H1 (cell line): ENCODE data around the gene ARHGAP6. TPM values are rescaled to one million over a fixed set of nuclear protein-coding genes. Genes with fewer than 3 reads are reported as not detected.

Experiments used
- CTCF ChIA-PET: fragments of 300-600 bp; sonication (Branson Sonifier 250); formaldehyde crosslinking; loops from one replicate; lab custom pipeline; 2021; ENCODE audit not compliant: partially characterized antibody; lab: Charles Lee
- POLR2A ChIA-PET: fragments of 300-600 bp; sonication (Branson Sonifier 250); formaldehyde crosslinking; loops from one replicate; lab custom pipeline; 2021; ENCODE audit warnings: inconsistent platforms; ENCODE audit not compliant: partially characterized antibody; lab: Charles Lee
- DNase-seq, 2 experiments: peaks; one replicate each; pipeline versions ENCODE4 v3.0.0 to v3.0.0-alpha.2; 2010 to 2022; ENCODE audit warnings: low spot score in 2 of 2, low read depth in 1 of 2, mixed read lengths in 1 of 2
- FAIRE-seq: peaks from 2 replicates; lab custom pipeline; 2011; peaks lifted over from hg19 to GRCh38; lab: Jason Lieb, UNC
- H2AFZ ChIP-seq: 2 replicates; pipeline ENCODE4 v1.8.1; 2012; ENCODE audit warnings: low read length, inconsistent platforms
- H2AK5ac ChIP-seq: 2 replicates; pipeline ENCODE4 v1.6.1; 2013; ENCODE audit warnings: low read depth, low read length
- H2BK120ac ChIP-seq: replicated peaks from 2 replicates; pipeline ENCODE3; 2013; ENCODE audit warnings: low read depth, low read length, inconsistent platforms
- H2BK12ac ChIP-seq: 2 replicates; pipeline ENCODE4 v1.6.1; 2013; ENCODE audit warnings: low read depth, low read length
- H2BK15ac ChIP-seq: 2 replicates; pipeline ENCODE4 v1.6.1; 2013; ENCODE audit warnings: low read length
- H2BK20ac ChIP-seq: 2 replicates; pipeline ENCODE4 v1.6.1; 2013; ENCODE audit warnings: low read length
- H2BK5ac ChIP-seq: 2 replicates; pipeline ENCODE4 v1.6.1; 2013; ENCODE audit warnings: low read depth, low read length
- H3K14ac ChIP-seq: 2 replicates; pipeline ENCODE4 v1.6.1; 2013; ENCODE audit warnings: inconsistent platforms; ENCODE audit not compliant: insufficient read length
- H3K18ac ChIP-seq: 2 replicates; pipeline ENCODE4 v1.6.1; 2013; ENCODE audit warnings: low read length; ENCODE audit errors: extremely low read depth
- H3K23ac ChIP-seq: 2 replicates; pipeline ENCODE4 v1.6.1; 2013; ENCODE audit warnings: inconsistent platforms; ENCODE audit not compliant: insufficient read length
- H3K23me2 ChIP-seq: 2 replicates; pipeline ENCODE4 v1.6.1; 2013; ENCODE audit warnings: low read depth, low read length
- H3K27ac ChIP-seq: 2 replicates; pipeline ENCODE4 v1.6.1; 2011; ENCODE audit warnings: low read depth, low read length, inconsistent platforms
- H3K27me3 ChIP-seq, 4 experiments: replicated peaks in 1 of 4; 1 replicate in 1 of 4; 2 replicates in 3 of 4; pipeline versions ENCODE4 v1.6.1 to v1.8.1; 2011 to 2013; ENCODE audit warnings: low read length in 3 of 4, mild to moderate bottlenecking in 3 of 4, inconsistent platforms in 2 of 4, mixed read lengths in 2 of 4, moderate library complexity in 1 of 4; ENCODE audit not compliant: control insufficient read depth in 3 of 4, insufficient read depth in 3 of 4; ENCODE audit errors: extremely low read depth in 1 of 4
- H3K36me3 ChIP-seq, 4 experiments: 2 replicates each; pipeline versions ENCODE4 v1.6.1 to v1.8.1; 2011 to 2013; ENCODE audit warnings: mild to moderate bottlenecking in 4 of 4, low read length in 3 of 4, moderate library complexity in 2 of 4, control low read depth in 1 of 4, inconsistent platforms in 1 of 4; ENCODE audit not compliant: insufficient read depth in 4 of 4, control insufficient read depth in 2 of 4
- H3K4ac ChIP-seq: replicated peaks from 2 replicates; pipeline ENCODE3; 2013; ENCODE audit warnings: low read length, low read depth, mixed read lengths, inconsistent platforms; ENCODE audit not compliant: insufficient read length
- H3K4me1 ChIP-seq, 4 experiments: replicated peaks in 1 of 4; 1 replicate in 1 of 4; 2 replicates in 3 of 4; pipeline versions ENCODE4 v1.6.1 to v1.8.1; 2011 to 2013; ENCODE audit warnings: low read length in 3 of 4, inconsistent platforms in 2 of 4, mixed read lengths in 1 of 4; ENCODE audit not compliant: insufficient read depth in 4 of 4, control insufficient read depth in 3 of 4
- H3K4me2 ChIP-seq, 2 experiments: 2 replicates each; pipeline versions ENCODE4 v1.6.1 to v1.8.1; 2011 to 2013; ENCODE audit warnings: low read depth in 2 of 2, low read length in 2 of 2, control low read depth in 1 of 2, inconsistent platforms in 1 of 2, mild to moderate bottlenecking in 1 of 2; ENCODE audit not compliant: insufficient read depth in 1 of 2
- H3K4me3 ChIP-seq, 4 experiments: fragments of 200-600, 300-600 bp in 1 of 4; sonication (generic), shearing (Covaris generic), sonication (Bioruptor Twin) in 1 of 4; 2 replicates each; pipeline versions ENCODE4 v1.5.1 to v1.8.1; 2011 to 2016; ENCODE audit warnings: low read length in 4 of 4, low read depth in 3 of 4, control low read depth in 2 of 4, inconsistent platforms in 2 of 4, mild to moderate bottlenecking in 2 of 4, mixed read lengths in 1 of 4, moderate library complexity in 1 of 4; ENCODE audit not compliant: insufficient read depth in 2 of 4; ENCODE audit errors: extremely low read depth in 1 of 4
- H3K56ac ChIP-seq: replicated peaks from 2 replicates; pipeline ENCODE3; 2013; ENCODE audit warnings: low read depth, mild to moderate bottlenecking, mixed read lengths, low read length, inconsistent platforms; ENCODE audit not compliant: insufficient read length
- H3K79me1 ChIP-seq: 2 replicates; pipeline ENCODE4 v1.6.1; 2013; ENCODE audit warnings: low read depth, low read length, control low read depth
- H3K79me2 ChIP-seq, 2 experiments: 2 replicates each; pipeline versions ENCODE4 v1.6.1 to v1.8.1; 2012 to 2013; ENCODE audit warnings: low read length in 2 of 2, mild to moderate bottlenecking in 2 of 2, inconsistent platforms in 1 of 2; ENCODE audit not compliant: insufficient read depth in 2 of 2, control insufficient read depth in 1 of 2
- H3K9ac ChIP-seq, 4 experiments: replicated peaks in 1 of 4; 1 replicate in 1 of 4; 2 replicates in 3 of 4; pipeline versions ENCODE4 v1.6.1 to v1.8.1; 2011 to 2013; ENCODE audit warnings: low read depth in 3 of 4, low read length in 3 of 4, control low read depth in 2 of 4, mild to moderate bottlenecking in 2 of 4, moderate library complexity in 2 of 4, inconsistent platforms in 1 of 4; ENCODE audit errors: extremely low read depth in 1 of 4
- H3K9me3 ChIP-seq, 2 experiments: 2 replicates each; pipeline versions ENCODE4 v1.6.1 to v1.8.1; 2012 to 2013; ENCODE audit warnings: mild to moderate bottlenecking in 2 of 2, moderate library complexity in 2 of 2, control low read depth in 1 of 2, inconsistent platforms in 1 of 2, low read depth in 1 of 2, low read length in 1 of 2, mixed read lengths in 1 of 2; ENCODE audit not compliant: insufficient read depth in 2 of 2
- H4K20me1 ChIP-seq, 2 experiments: replicated peaks in 1 of 2; 2 replicates each; pipeline versions ENCODE3 to v1.8.1; 2011 to 2013; ENCODE audit warnings: inconsistent platforms in 2 of 2, low read length in 2 of 2, mild to moderate bottlenecking in 1 of 2; ENCODE audit not compliant: insufficient read depth in 2 of 2, control insufficient read depth in 1 of 2
- H4K5ac ChIP-seq: 2 replicates; pipeline ENCODE4 v1.6.1; 2013; ENCODE audit warnings: low read length, low read depth, mixed read lengths, inconsistent platforms; ENCODE audit not compliant: insufficient read length
- H4K8ac ChIP-seq: 2 replicates; pipeline ENCODE4 v1.8.0; 2013; ENCODE audit warnings: mild to moderate bottlenecking, moderate library complexity, low read length, inconsistent platforms; ENCODE audit not compliant: insufficient read depth; ENCODE audit errors: extremely low read depth
- H4K91ac ChIP-seq: replicated peaks from 2 replicates; pipeline ENCODE3; 2013; ENCODE audit warnings: low read length, mixed read lengths, inconsistent platforms; ENCODE audit not compliant: insufficient read length
- CBX5 ChIP-seq: fragments of 300-800, 300-1000 bp; sonication (generic); IDR thresholded peaks from 2 replicates; pipeline ENCODE4 v1.7.1; 2016; ENCODE audit warnings: antibody characterized with exemption, low read length, low read depth
- CBX8 ChIP-seq: fragments of 300-800, 300-1000 bp; sonication (generic); IDR thresholded peaks from 2 replicates; pipeline ENCODE4 v1.7.1; 2016; ENCODE audit warnings: low read depth, low read length, borderline replicate concordance
- E2F6 ChIP-seq: IDR thresholded peaks from 2 replicates; pipeline ENCODE4 v1.6.1; 2012; ENCODE audit warnings: inconsistent platforms
- HDAC6 ChIP-seq: IDR thresholded peaks from one replicate; pipeline ENCODE4 v1.7.1; 2012; ENCODE audit warnings: low read depth, mild to moderate bottlenecking, inconsistent platforms, low read length, moderate library complexity
- JUN ChIP-seq: IDR thresholded peaks from 2 replicates; pipeline ENCODE4 v1.6.1; 2011; ENCODE audit warnings: low read depth, mild to moderate bottlenecking, improper control_type of control experiment, low read length
- NANOG ChIP-seq: IDR thresholded peaks from 2 replicates; pipeline ENCODE4 v1.6.1; 2011; ENCODE audit warnings: low read length, low read depth, mild to moderate bottlenecking, inconsistent platforms; ENCODE audit not compliant: insufficient read depth, poor library complexity, severe bottlenecking
- POLR2A ChIP-seq, 2 experiments: IDR thresholded peaks; 1 replicate in 1 of 2; 2 replicates in 1 of 2; pipeline ENCODE4 v1.6.1; 2011; ENCODE audit warnings: low read depth in 2 of 2, low read length in 2 of 2, mild to moderate bottlenecking in 2 of 2; ENCODE audit errors: control extremely low read depth in 1 of 2
- SIRT6 ChIP-seq: IDR thresholded peaks from one replicate; pipeline ENCODE4 v1.7.1; 2012; ENCODE audit warnings: low read length, inconsistent platforms
- SP1 ChIP-seq: IDR thresholded peaks from 2 replicates; pipeline ENCODE4 v1.6.1; 2011; ENCODE audit warnings: low read depth, low read length
- WGBS, 2 experiments: shearing (Covaris generic) in 1 of 2; methylation state at CpG; one replicate each; pipeline versions ENCODE4 v1.1.6 to v1.1.7; 2013 to 2015; ENCODE audit warnings: low lambda C conversion rate in 2 of 2, mixed read lengths in 2 of 2, inconsistent platforms in 1 of 2, low coverage in 1 of 2, missing lambda C conversion rate in 1 of 2; ENCODE audit not compliant: insufficient replicate concordance in 2 of 2, insufficient coverage in 1 of 2, insufficient read length in 1 of 2; ENCODE audit errors: extremely low coverage in 1 of 2, missing lambda C conversion rate in 1 of 2; 5-methylcytosine and 5-hydroxymethylcytosine counted together
- polyA plus RNA-seq, 7 experiments: library from polyadenylated mRNA; depleted of rRNA in 3 of 7; stranded (reverse) in 5 of 7; unstranded in 2 of 7; fragments of >200 nt in 5 of 7; fragments of 200-250 nt in 2 of 7; gene quantifications; 1 replicate in 5 of 7; 2 replicates in 1 of 7; 4 replicates in 1 of 7; pipeline versions ENCODE4 v1.2.1 to v1.2.3, GENCODE V29; 2011 to 2013; ENCODE audit warnings: missing spikeins in 2 of 7, mixed read lengths in 2 of 7
- total RNA-seq: library from RNA; stranded (reverse); fragmentation: NEBNext Ultra II Directional; extraction: Animal tissue kit (Norgen Biotek cat#: 25700); gene quantifications from 2 replicates; pipeline ENCODE4 v1.2.1, GENCODE V29; 2021

The ARHGAP6 gene
- total and polyA plus RNA-seq, 2 of the 8 experiments (the other 6 are each of a cell fraction or from before 2014, with no cell fraction given): 0.35 to 0.82 TPM

GRCh38 chrX:11103006-11103405 lies 562.7 kb downstream of the ARHGAP6 start:
- H2BK15ac ChIP-seq: no peak overlapping the region
- POLR2A ChIA-PET: no interaction called here
- 91% methylated on average over 3 of the region's 3 CpGs; no CpG with 5 or more reads in 1 of the 2 experiments for WGBS, 2 experiments

More at GRCh38 chrX:11103006-11103405, 562.7 kb downstream of the ARHGAP6 start:
- Histone ChIP-seq H3K4me1 (no peaks in the 10 kb centered on the region; a peak in 1 of 7 replicates), H3K9ac (no peak overlapping the region), H3K18ac (no peak overlapping the region), H3K4ac (no peak overlapping the region), H4K91ac (no peak overlapping the region), H2BK120ac (no peak overlapping the region), H3K14ac (no peak overlapping the region), H3K79me1 (no peaks in the 10 kb centered on the region), H3K23ac (no peak overlapping the region), H3K23me2 (no peaks in the 10 kb centered on the region), H3K36me3 (no peaks in the 10 kb centered on the region), H3K4me3 (no peak overlapping the region), H3K56ac (no peak overlapping the region), H3K79me2 (no peaks in the 10 kb centered on the region), H3K4me2 (no peak overlapping the region), H2BK12ac (no peak overlapping the region), H4K8ac (no peak overlapping the region), H3K27me3 (no peaks in the 10 kb centered on the region), H4K20me1 (no peaks in the 10 kb centered on the region), H2AFZ (no peak overlapping the region), H2AK5ac (no peak overlapping the region), H2BK5ac (no peak overlapping the region), H3K27ac (no peak overlapping the region)
- no peak for DNase-seq
- CTCF ChIA-PET: interaction anchor here (1.0 kb wide), 1 partner anchor 913 kb away, joined by 3 read pairs; no protein-coding TSS in a partner anchor
- no peak for FAIRE-seq
- TF ChIP-seq SP1: no peak
- TF ChIP-seq CBX8: no peak
- TF ChIP-seq SIRT6: no peak
- no peak for TF ChIP-seq HDAC6
- no peak for TF ChIP-seq JUN
- no peak for TF ChIP-seq CBX5
- TF ChIP-seq E2F6: no peak
- no peak for TF ChIP-seq POLR2A (IDR thresholded peaks at IDR 0.05; ENCODE audit: control extremely low read depth in 1 of 2, low read depth in 2 of 2, low read length in 2 of 2)
- TF ChIP-seq NANOG: no peak
- TF ChIP-seq, all 59 proteins: peak for 0
- no peak overlapping the region for H2BK20ac ChIP-seq
- H4K5ac ChIP-seq: no peak overlapping the region
- H3K9me3 ChIP-seq: no peaks in the 10 kb centered on the region
